GM19468 (cell line): ENCODE results near the gene DUSP22.

Experiments
- ATAC-seq: cut with Tn5 transposase; IDR thresholded peaks from one replicate; pipeline ENCODE4 v1.9.1; 2021; ENCODE audit warnings: mild to moderate bottlenecking, moderate library complexity, moderate number of reproducible peaks; ENCODE audit not compliant: unreplicated experiment; ENCODE audit errors: extremely low read depth

The DUSP22 gene

GRCh38 chr6:388202-388903 lies 96.1 kb downstream of the DUSP22 start:
- no peak for ATAC-seq

DNA sequence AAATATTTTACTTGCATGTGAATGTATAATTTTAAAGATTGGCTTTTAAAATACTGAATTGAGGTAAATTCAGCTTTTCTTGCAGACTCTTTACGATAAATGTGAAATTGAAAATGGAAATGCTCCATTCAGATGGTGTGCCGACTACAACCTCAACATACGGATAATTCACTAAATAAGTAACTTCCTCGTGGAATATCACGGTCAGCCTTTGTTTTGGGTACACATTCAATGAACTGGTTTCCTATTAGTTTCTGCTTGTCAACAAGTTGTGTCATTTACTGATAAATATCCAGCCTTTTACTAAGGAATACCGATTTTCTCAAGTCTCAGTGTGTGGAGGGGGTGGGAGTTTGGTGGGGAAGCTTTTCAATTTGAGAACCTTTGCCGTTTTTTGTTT lies 96.9 kb downstream of the DUSP22 start:
- no peak for ATAC-seq

GRCh38 chr6:389622-390021 lies 97.3 kb downstream of the DUSP22 start:
- no peak for ATAC-seq

DNA sequence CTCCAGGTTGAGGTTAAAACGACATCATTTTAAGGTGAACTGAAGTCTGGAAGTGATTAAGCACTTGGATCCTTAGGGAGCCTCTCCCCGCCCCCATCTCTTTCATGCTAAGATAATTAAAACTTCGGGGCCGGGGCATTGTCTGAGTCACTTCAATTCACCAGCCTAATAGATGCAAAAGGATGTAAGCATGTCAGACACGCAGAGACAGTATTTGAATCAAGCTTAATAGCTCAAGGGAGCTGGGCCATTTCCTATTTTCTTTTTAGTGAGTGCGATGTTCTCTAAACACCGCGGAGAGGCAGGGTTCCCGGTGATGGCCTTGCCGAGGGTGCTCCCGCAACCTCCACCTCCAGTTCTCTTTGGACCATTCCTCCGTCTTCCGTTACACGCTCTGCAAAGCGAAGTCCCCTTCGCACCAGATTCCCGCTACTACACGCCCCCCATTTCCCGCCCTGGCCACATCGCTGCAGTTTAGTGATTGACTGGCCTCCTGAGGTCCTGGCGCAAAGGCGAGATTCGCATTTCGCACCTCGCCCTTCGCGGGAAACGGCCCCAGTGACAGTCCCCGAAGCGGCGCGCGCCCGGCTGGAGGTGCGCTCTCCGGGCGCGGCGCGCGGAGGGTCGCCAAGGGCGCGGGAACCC lies 98.7 kb downstream of the DUSP22 start:
- no peak for ATAC-seq

GRCh38 chr6:391559-392440 lies 99.5 kb downstream of the DUSP22 start, which contains the start of gene IRF4:
IRF4 (plus strand) TSS chr6:391752; CDS start chr6:393153, 1,401 bp downstream.
- ATAC-seq, result no peak

GRCh38 chr6:392441-393390 lies 100.4 kb downstream of the DUSP22 start:
- no peak for ATAC-seq

- ATAC-seq, result no peak
Measured at GRCh38 chr6:393391-394221, 101.3 kb downstream of the DUSP22 start.

- ATAC-seq, result no peak
Measured at GRCh38 chr6:394641-395289, 102.5 kb downstream of the DUSP22 start.

DNA sequence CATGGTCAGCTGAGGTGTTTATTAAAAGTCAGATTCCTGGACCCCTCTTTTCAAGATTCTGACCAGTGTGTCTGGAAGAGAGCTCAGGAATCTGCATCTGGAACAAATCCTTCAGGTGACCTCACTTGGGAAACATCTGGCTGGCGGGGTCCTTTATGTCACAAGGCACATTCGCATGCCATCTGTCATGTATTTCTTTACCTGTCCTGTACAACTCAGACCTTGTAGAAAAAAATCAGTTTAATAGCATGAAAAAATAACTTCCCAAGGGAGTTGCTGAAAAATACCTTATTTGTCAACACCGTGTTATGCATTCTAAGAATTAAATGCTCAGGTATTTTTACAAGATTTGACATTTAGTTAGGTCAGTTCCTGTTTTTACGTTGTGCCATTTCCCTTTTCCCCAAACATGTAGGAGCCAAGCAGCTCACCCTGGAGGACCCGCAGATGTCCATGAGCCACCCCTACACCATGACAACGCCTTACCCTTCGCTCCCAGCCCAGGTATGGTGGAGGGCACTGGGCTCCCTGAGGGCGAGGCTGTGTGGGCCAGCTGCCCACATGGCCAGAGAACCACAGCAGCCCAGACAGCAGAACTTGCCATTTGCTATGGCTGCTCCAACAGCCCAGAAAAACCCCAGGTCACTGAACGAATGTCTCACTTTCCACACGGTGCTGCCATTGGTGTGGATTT lies 103.3 kb downstream of the DUSP22 start:
- ATAC-seq, result no peak

GRCh38 chr6:396126-396520 lies 103.8 kb downstream of the DUSP22 start:
- no peak for ATAC-seq

- no peak for ATAC-seq
Measured at GRCh38 chr6:397056-397455, 104.8 kb downstream of the DUSP22 start.

- no peak for ATAC-seq
Measured at GRCh38 chr6:397604-398003, 105.3 kb downstream of the DUSP22 start.

DNA sequence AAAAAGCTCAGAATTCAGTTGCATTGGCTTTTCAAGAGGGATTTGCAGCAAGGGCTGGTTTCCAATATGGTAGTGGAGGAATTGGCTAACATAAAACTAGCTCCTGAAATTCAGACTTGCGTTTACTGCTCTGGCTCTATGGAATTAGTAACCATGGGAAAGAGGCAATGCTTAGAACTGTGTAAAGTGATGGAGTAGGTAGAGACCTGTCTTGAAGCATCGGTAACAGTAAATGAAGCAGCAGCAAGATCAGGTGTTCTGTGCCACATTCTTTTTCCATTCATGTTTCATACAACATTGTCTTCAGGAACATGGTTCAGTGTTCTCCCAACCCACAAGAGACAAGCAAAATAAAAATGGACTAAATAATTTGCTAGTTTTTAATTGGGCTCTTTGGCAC lies 105.8 kb downstream of the DUSP22 start:
- no peak for ATAC-seq

DNA sequence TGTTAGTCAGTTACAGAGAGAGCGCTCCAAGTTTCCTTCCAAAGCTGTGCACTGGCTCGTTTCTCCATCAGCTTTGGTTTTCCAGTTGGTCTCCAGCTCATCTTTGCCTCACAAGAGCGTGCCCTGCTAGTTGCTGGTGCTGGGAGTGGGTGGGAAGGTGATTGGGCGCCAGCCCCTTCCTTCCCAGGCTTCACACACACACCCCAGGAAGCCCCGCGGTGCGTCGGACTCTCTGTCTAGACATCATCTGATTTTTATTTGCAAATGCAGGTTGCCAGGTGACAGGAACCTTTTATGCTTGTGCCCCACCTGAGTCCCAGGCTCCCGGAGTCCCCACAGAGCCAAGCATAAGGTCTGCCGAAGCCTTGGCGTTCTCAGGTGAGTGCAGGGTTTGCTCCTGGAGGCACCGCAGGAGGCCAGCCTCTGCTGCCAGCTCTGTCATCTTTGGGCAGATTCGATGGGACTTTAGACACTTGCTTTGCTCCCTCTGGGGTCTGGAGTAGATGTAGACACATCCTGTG lies 106.3 kb downstream of the DUSP22 start:
- ATAC-seq, result no peak

- no peak for ATAC-seq
Measured at GRCh38 chr6:399785-400534, 107.7 kb downstream of the DUSP22 start.

DNA sequence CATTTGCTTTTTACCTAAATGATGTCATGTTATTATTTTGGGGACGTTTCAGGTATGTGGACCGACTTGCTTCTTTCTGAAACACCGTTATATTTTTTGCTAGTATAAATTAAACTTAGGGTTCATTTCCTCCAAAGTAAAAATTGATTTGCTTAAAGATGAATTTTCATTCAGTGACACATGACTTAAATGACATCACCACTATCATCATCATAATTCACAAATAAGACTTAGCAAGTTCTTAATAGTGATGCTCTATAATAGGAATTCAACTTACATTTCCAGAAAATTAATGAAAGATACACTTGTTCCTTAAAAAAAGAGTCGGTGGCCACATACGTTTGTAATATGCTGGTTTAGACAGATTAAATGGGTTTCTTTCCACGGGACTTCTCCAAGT lies 108.5 kb downstream of the DUSP22 start:
- no peak for ATAC-seq
